GM12878 (cell line): Measurements from ENCODE around the gene PRX. TPM values are rescaled to one million over a fixed set of nuclear protein-coding genes. Genes with fewer than 3 reads are reported as not detected.

Experiments used
- ATAC-seq: fragments of 200-7000 bp; cut with Tn5 transposase; 3 replicates; pipeline ENCODE4 v1.9.1; 2020; ENCODE audit warnings: mild to moderate bottlenecking, moderate library complexity
- BruUV-seq: library from RNA; stranded (reverse); fragments of 400-500 nt; replicated peaks from 2 replicates; lab custom pipeline; 2021; lab: Mats Ljungman, UMichigan
- CTCF ChIA-PET: fragments of 300-600 bp; sonication (Branson Sonifier 250); formaldehyde crosslinking; extraction: SDS; loops from one replicate; lab custom pipeline; 2021; ENCODE audit warnings: inconsistent platforms; lab: Yijun Ruan, JAX
- POLR2A ChIA-PET: fragments of 350-600 bp; formaldehyde crosslinking; extraction: SDS; loops from one replicate; lab custom pipeline; 2021; ENCODE audit warnings: inconsistent platforms; lab: Charles Lee
- RAD21 ChIA-PET: fragments of 300-600 bp; sonication (Branson Sonifier 250); formaldehyde crosslinking; loops from one replicate; lab custom pipeline; 2023; ENCODE audit warnings: antibody characterized with exemption; ENCODE audit not compliant: unreplicated experiment; lab: Charles Lee
- SMC1A ChIA-PET: fragments of 300-600 bp; sonication (Branson Sonifier 250); formaldehyde crosslinking; loops from one replicate; lab custom pipeline; 2023; ENCODE audit not compliant: unreplicated experiment, uncharacterized antibody; lab: Charles Lee
- DNase-seq: peaks from one replicate; pipeline ENCODE4 v3.0.0-alpha.2; 2011; ENCODE audit warnings: low read depth, low spot score
- FAIRE-seq: peaks from 3 replicates; lab custom pipeline; 2011; peaks lifted over from hg19 to GRCh38; lab: Jason Lieb, UNC
- H2AFZ ChIP-seq: 2 replicates; pipeline ENCODE4 v1.6.0; 2011; ENCODE audit warnings: low read depth, low read length, control low read depth; ENCODE audit not compliant: control insufficient read depth
- H3K27ac ChIP-seq: 2 replicates; pipeline ENCODE4 v1.5.1; 2011; ENCODE audit warnings: control low read depth; ENCODE audit not compliant: control insufficient read depth, insufficient read depth
- H3K27me3 ChIP-seq, 2 experiments: replicated peaks in 1 of 2; 2 replicates each; pipeline versions ENCODE4 v1.6.0 to v1.6.1; 2011; ENCODE audit warnings: low read length in 1 of 2; ENCODE audit not compliant: control insufficient read depth in 2 of 2, insufficient read depth in 2 of 2
- H3K36me3 ChIP-seq, 2 experiments: 2 replicates each; pipeline ENCODE4 v1.5.1; 2011; ENCODE audit warnings: low read length in 1 of 2; ENCODE audit not compliant: control insufficient read depth in 2 of 2, insufficient read depth in 2 of 2
- H3K4me1 ChIP-seq: 2 replicates; pipeline ENCODE4 v1.6.1; 2011; ENCODE audit warnings: mild to moderate bottlenecking, low read length, moderate library complexity, mixed read lengths; ENCODE audit not compliant: control insufficient read depth, insufficient read depth
- H3K4me2 ChIP-seq: 2 replicates; pipeline ENCODE4 v1.6.0; 2011; ENCODE audit warnings: control low read depth; ENCODE audit not compliant: control insufficient read depth, insufficient read depth
- H3K4me3 ChIP-seq: fragments of 200-600 bp; sonication (generic); 2 replicates; pipeline ENCODE4 v1.5.1; 2016
- H3K79me2 ChIP-seq: 2 replicates; pipeline ENCODE4 v1.6.0; 2011; ENCODE audit warnings: low read length; ENCODE audit not compliant: control insufficient read depth, insufficient read depth
- H3K9ac ChIP-seq: 2 replicates; pipeline ENCODE4 v1.8.0; 2011; ENCODE audit warnings: low read length, control low read depth, mixed read lengths; ENCODE audit not compliant: control insufficient read depth, insufficient read depth
- H3K9me3 ChIP-seq: replicated peaks from 3 replicates; pipeline ENCODE4 v1.5.1; 2011; ENCODE audit warnings: mild to moderate bottlenecking, low read length; ENCODE audit not compliant: control insufficient read depth, insufficient read depth
- H4K20me1 ChIP-seq: 2 replicates; pipeline ENCODE4 v1.6.0; 2011; ENCODE audit not compliant: control insufficient read depth, insufficient read depth
- POLR2A ChIP-seq: IDR thresholded peaks from 2 replicates; pipeline ENCODE4 v1.6.1; 2011; ENCODE audit warnings: low read depth, mild to moderate bottlenecking, low read length
- RAD51 ChIP-seq: fragments of 450-650 bp; IDR thresholded peaks from 2 replicates; pipeline ENCODE4 v1.6.1; 2016; ENCODE audit warnings: moderate library complexity, mild to moderate bottlenecking, inconsistent platforms
- RFX5 ChIP-seq: IDR thresholded peaks from 2 replicates; pipeline ENCODE4 v1.6.1; 2011; ENCODE audit warnings: low read depth, low read length, improper control_type of control experiment
- RUNX3 ChIP-seq: IDR thresholded peaks from 2 replicates; pipeline ENCODE4 v1.6.1; 2012; ENCODE audit warnings: low read length, inconsistent platforms
- TCF12 ChIP-seq: IDR thresholded peaks from 2 replicates; pipeline ENCODE4 v1.6.1; 2011; ENCODE audit warnings: low read depth, mild to moderate bottlenecking, low read length
- WGBS: methylation state at CpG from one replicate; pipeline ENCODE4 v1.1.6; 2016; ENCODE audit warnings: low lambda C conversion rate; ENCODE audit not compliant: insufficient replicate concordance, insufficient coverage; ENCODE audit errors: missing lambda C conversion rate; 5-methylcytosine and 5-hydroxymethylcytosine counted together
- in situ Hi-C: fragments of 300-500 bp; cut with MboI; formaldehyde crosslinking; loops from 9 replicates; pipeline ENCODE4 v1.14.3; 2018; ENCODE audit warnings: mixed read lengths
- intact Hi-C: fragments of 100-400 bp; cut with micrococcal nuclease; formaldehyde crosslinking; loops from one replicate; pipeline ENCODE4 v1.14.2; 2022; ENCODE audit not compliant: unreplicated experiment
- polyA plus RNA-seq, 11 experiments: library from polyadenylated mRNA; depleted of rRNA in 4 of 11; unstranded in 6 of 11; stranded (reverse) in 5 of 11; fragments of >200 nt; fragmentation: Nextera tagmentation in 4 of 11; fragmentation: Illumina TruSeq in 1 of 11; extraction: Ambion mirVana in 4 of 11; extraction: Trizol in 1 of 11; gene quantifications; 1 replicate in 1 of 11; 2 replicates in 10 of 11; pipeline versions ENCODE4 v1.2.1 to v1.2.3, GENCODE V29; 2011 to 2016; ENCODE audit warnings: inconsistent platforms in 2 of 11, missing spikeins in 2 of 11, low read depth in 1 of 11
- total RNA-seq, 4 experiments: library from RNA; depleted of rRNA in 3 of 4; stranded (reverse); fragments of >200 nt in 3 of 4; fragmentation: Illumina TruSeq in 1 of 4; extraction: Trizol in 1 of 4; gene quantifications; 2 replicates each; pipeline versions ENCODE4 v1.2.1 to v1.2.3, GENCODE V29; 2013 to 2021
- TF ChIP-seq, protein P1 (sequence below): IDR thresholded peaks from 2 replicates; pipeline ENCODE4 v1.6.1; 2011; ENCODE audit warnings: borderline replicate concordance, low read depth, mild to moderate bottlenecking, moderate library complexity, low read length; ENCODE audit not compliant: insufficient read depth, poor library complexity, severe bottlenecking
- TF ChIP-seq, protein P2 (sequence below): fragments of 450-650 bp; formaldehyde crosslinking; IDR thresholded peaks from 2 replicates; pipeline ENCODE4 v1.5.0; 2022; ENCODE audit warnings: mild to moderate bottlenecking, missing genetic modification characterization

The PRX gene
- total and polyA plus RNA-seq, 10 of the 15 experiments (the other 5 are each of a cell fraction or from before 2014, with no cell fraction given), result 0.02 to 1.4 (median 0.54) TPM; not detected in 1

DNA sequence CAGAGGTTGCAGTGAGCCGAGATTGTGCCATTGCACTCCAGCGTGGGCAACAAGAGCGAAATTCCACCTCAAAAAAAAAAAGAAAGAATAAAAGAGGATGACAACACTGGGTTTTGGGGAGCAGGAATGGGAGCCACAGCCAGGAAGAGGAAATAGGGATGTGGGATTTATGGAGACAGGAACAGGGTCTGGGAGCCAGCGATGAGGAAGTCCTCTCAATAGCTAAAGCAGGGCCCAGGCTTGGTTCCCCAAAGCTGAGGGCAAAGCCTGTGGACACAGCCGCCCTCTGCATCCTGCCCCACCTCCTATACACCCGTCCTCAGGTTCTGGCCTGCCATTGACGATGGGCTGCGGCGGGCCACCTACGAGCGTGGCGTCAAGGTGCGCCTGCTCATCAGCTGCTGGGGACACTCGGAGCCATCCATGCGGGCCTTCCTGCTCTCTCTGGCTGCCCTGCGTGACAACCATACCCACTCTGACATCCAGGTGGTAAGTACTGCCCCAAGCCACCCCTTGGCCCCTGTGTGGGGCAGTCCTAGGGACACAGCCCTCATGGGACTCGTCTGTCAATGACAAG, 36.8 kb downstream of the PRX start:
- no peak overlapping the region for H3K27ac ChIP-seq
- CTCF ChIA-PET, result no interaction called here
- no TSS peak for BruUV-seq
- no peaks in the 10 kb centered on the region for H3K9me3 ChIP-seq
- no peak for FAIRE-seq
- 78% methylated on average over 14 of the region's 17 CpGs for WGBS
- POLR2A ChIA-PET, result interaction anchor here (0.6 kb wide), 1 partner anchor 955 kb away, joined by 4 read pairs; no protein-coding TSS in a partner anchor
- no peaks in the 10 kb centered on the region for H3K4me1 ChIP-seq
- H3K27me3 ChIP-seq, result no peaks in the 10 kb centered on the region
- no peak overlapping the region for H3K4me2 ChIP-seq
- in situ Hi-C loops, result no loop called here
- SMC1A ChIA-PET, result no interaction called here
- TF ChIP-seq, protein P1, sequence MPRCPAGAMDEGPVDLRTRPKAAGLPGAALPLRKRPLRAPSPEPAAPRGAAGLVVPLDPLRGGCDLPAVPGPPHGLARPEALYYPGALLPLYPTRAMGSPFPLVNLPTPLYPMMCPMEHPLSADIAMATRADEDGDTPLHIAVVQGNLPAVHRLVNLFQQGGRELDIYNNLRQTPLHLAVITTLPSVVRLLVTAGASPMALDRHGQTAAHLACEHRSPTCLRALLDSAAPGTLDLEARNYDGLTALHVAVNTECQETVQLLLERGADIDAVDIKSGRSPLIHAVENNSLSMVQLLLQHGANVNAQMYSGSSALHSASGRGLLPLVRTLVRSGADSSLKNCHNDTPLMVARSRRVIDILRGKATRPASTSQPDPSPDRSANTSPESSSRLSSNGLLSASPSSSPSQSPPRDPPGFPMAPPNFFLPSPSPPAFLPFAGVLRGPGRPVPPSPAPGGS, result no peak
- TF ChIP-seq POLR2A (0 out of 2 replicates have a peak, but pooled peaks have one; percentile 31), TCF12 (no peak), RUNX3 (no peak), RFX5 (no peak), RAD51 (no peak)
- TF ChIP-seq, protein P2, sequence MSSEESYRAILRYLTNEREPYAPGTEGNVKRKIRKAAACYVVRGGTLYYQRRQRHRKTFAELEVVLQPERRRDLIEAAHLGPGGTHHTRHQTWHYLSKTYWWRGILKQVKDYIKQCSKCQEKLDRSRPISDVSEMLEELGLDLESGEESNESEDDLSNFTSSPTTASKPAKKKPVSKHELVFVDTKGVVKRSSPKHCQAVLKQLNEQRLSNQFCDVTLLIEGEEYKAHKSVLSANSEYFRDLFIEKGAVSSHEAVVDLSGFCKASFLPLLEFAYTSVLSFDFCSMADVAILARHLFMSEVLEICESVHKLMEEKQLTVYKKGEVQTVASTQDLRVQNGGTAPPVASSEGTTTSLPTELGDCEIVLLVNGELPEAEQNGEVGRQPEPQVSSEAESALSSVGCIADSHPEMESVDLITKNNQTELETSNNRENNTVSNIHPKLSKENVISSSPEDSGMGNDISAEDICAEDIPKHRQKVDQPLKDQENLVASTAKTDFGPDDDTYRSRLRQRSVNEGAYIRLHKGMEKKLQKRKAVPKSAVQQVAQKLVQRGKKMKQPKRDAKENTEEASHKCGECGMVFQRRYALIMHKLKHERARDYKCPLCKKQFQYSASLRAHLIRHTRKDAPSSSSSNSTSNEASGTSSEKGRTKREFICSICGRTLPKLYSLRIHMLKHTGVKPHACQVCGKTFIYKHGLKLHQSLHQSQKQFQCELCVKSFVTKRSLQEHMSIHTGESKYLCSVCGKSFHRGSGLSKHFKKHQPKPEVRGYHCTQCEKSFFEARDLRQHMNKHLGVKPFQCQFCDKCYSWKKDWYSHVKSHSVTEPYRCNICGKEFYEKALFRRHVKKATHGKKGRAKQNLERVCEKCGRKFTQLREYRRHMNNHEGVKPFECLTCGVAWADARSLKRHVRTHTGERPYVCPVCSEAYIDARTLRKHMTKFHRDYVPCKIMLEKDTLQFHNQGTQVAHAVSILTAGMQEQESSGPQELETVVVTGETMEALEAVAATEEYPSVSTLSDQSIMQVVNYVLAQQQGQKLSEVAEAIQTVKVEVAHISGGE (CRISPR knock-in tag), result no peak
- TF ChIP-seq, all 136 proteins: peak for 1
- Histone ChIP-seq H3K4me3 (no peak overlapping the region), H3K79me2 (no peaks in the 10 kb centered on the region), H3K36me3 (no peaks in the 10 kb centered on the region; a peak in 1 of 4 replicates), H2AFZ (no peak overlapping the region), H3K9ac (no peak overlapping the region), H4K20me1 (no peaks in the 10 kb centered on the region)
- intact Hi-C loops, result no loop called here
- RAD21 ChIA-PET, result no interaction called here
- no peak for ATAC-seq
- DNase-seq, result no peak
